MM.1S (cell line): ENCODE data around the gene PUS3.

ENCODE experiments used
- CTCF ChIP-seq: fragments of 300-600 bp; sonication (generic); IDR thresholded peaks from 2 replicates; pipeline ENCODE4 v1.5.1; 2016; ENCODE audit warnings: antibody characterized with exemption, low read length, mixed read lengths
- EZH2 ChIP-seq: fragments of 300-600 bp; sonication (generic); optimal IDR thresholded peaks from 2 replicates; pipeline ENCODE3; 2017; ENCODE audit warnings: low read depth, mild to moderate bottlenecking, antibody characterized with exemption, low read length, mixed read lengths

GRCh38 chr11:125944350-125945010, 41.5 kb upstream of the PUS3 start:
- TF ChIP-seq EZH2 (no peak), CTCF (no peak)
